ENCODE results near the gene C1RL. TPM values are rescaled to one million over a fixed set of nuclear protein-coding genes. Genes with fewer than 3 reads are reported as not detected.

C1RL gene
- polyA plus RNA-seq, 4 donors, result 29.5 to 43.1 (median 35.9) TPM

Other genes with a start within 250 kb of the C1RL start
- gene TPI1, start 241.7 kb downstream of the C1RL start, polyA plus RNA-seq (ENCODE audit: insufficient read length in 4 of 4), result 100 to 1,000 TPM; 518 to 618 (median 580) TPM
- gene SPSB2, start 235.9 kb downstream of the C1RL start, polyA plus RNA-seq (ENCODE audit: insufficient read length in 4 of 4), result 10 to 100 TPM in 3 of 4 donors, 1 to 10 TPM in 1; 7.8 to 19.8 (median 13.5) TPM
- gene LRRC23, start 204.4 kb downstream of the C1RL start, polyA plus RNA-seq (ENCODE audit: insufficient read length in 4 of 4), result 10 to 100 TPM; 16.5 to 24.5 (median 18.9) TPM
- 10 to 100 TPM in 3 of 4 donors, 1 to 10 TPM in 1; 9.5 to 19.4 (median 14.6) TPM for gene ENO2, start 194.6 kb downstream of the C1RL start, polyA plus RNA-seq (ENCODE audit: insufficient read length in 4 of 4)
- gene ATN1, start 181.3 kb downstream of the C1RL start, polyA plus RNA-seq (ENCODE audit: insufficient read length in 4 of 4), result 100 to 1,000 TPM in 3 of 4 donors, 10 to 100 TPM in 1; 85.5 to 189 (median 127) TPM
- 1 to 10 TPM in 1 of 4 donors, not detected in 3; 3.6 TPM for gene RNU7-1, start 165.4 kb downstream of the C1RL start, polyA plus RNA-seq (ENCODE audit: insufficient read length in 4 of 4)
- gene C12orf57, start 165.2 kb downstream of the C1RL start, polyA plus RNA-seq (ENCODE audit: insufficient read length in 4 of 4), result 100 to 1,000 TPM; 141 to 235 (median 165) TPM
- gene PTPN6, start 157.9 kb downstream of the C1RL start, polyA plus RNA-seq (ENCODE audit: insufficient read length in 4 of 4), result 10 to 100 TPM; 19.2 to 27.5 (median 24.5) TPM
- 100 to 1,000 TPM; 247 to 313 (median 277) TPM for gene PHB2, start 138.6 kb downstream of the C1RL start, polyA plus RNA-seq (ENCODE audit: insufficient read length in 4 of 4)
- gene EMG1, start 138.3 kb downstream of the C1RL start, polyA plus RNA-seq (ENCODE audit: insufficient read length in 4 of 4), result 10 to 100 TPM; 42.6 to 49.5 (median 48.1) TPM
- gene LPCAT3, start 90.7 kb downstream of the C1RL start, polyA plus RNA-seq (ENCODE audit: insufficient read length in 4 of 4), result 10 to 100 TPM; 49.7 to 65.7 (median 64.2) TPM
- 10 to 100 TPM; 51.9 to 71.0 (median 56.4) TPM for gene C1S, start 48.5 kb downstream of the C1RL start, polyA plus RNA-seq (ENCODE audit: insufficient read length in 4 of 4)
- 10 to 100 TPM; 33.6 to 63.4 (median 45.5) TPM for gene C1R, start 16.8 kb downstream of the C1RL start, polyA plus RNA-seq (ENCODE audit: insufficient read length in 4 of 4)
- 10 to 100 TPM; 49.6 to 61.2 (median 58.5) TPM for gene RBP5, start 19.7 kb upstream of the C1RL start, polyA plus RNA-seq (ENCODE audit: insufficient read length in 4 of 4)
- 100 to 1,000 TPM in 1 of 4 donors, 10 to 100 TPM in 3; 74.8 to 103 (median 90.9) TPM for gene CLSTN3, start 21.2 kb upstream of the C1RL start, polyA plus RNA-seq (ENCODE audit: insufficient read length in 4 of 4)
- 10 to 100 TPM; 41.6 to 51.6 (median 48.7) TPM for gene PEX5, start 80.5 kb upstream of the C1RL start, polyA plus RNA-seq (ENCODE audit: insufficient read length in 4 of 4)
- not detected for gene ACSM4, start 194.9 kb upstream of the C1RL start, polyA plus RNA-seq (ENCODE audit: insufficient read length in 4 of 4)